Mesenteric fat pad (tissue), 1 donor: ENCODE measurements around the gene PTEN. TPM values are rescaled to one million over a fixed set of nuclear protein-coding genes. Genes with fewer than 3 reads are reported as not detected.
"Not testable (repeated sequence)": the region's sequence is repeated elsewhere in the genome, so short reads cannot be mapped to it uniquely, and the experiment has no call there.

Experiments used
- DNase-seq: peaks from one replicate; pipeline ENCODE4 v3.0.0-alpha.2; 2020; ENCODE audit warnings: low spot score
- total RNA-seq: library from RNA; stranded (reverse); fragmentation: NEBNext Ultra II Directional; extraction: Animal tissue kit (Norgen Biotek cat#: 25700); gene quantifications from one replicate; pipeline ENCODE4 v1.2.1, GENCODE V29; 2021
- donor health status: DM: yes; HTN: yes; CAD: no.

Gene PTEN
- total RNA-seq, 1 donor from 2014 or later = 391 TPM

DNA sequence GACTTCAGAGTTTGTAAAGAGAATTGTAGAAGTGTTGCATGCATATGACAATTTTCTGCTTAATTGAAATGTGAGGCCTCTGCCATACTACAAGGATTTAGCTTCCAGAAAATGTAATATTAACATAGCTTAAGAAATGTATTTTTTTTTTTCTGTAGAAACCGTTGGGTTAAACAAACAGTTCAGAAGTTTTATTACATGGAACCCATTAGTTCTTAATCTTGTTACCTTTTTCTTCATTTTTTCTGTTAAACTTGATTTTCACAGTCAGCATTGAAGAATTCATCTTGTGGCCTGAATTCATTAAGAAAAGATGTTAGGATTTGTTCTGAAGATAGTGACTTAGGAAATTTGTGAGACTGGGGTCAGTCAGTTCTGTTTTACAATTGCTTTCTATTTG is 4.9 kb downstream of the PTEN start:
- no peak for DNase-seq

DNA sequence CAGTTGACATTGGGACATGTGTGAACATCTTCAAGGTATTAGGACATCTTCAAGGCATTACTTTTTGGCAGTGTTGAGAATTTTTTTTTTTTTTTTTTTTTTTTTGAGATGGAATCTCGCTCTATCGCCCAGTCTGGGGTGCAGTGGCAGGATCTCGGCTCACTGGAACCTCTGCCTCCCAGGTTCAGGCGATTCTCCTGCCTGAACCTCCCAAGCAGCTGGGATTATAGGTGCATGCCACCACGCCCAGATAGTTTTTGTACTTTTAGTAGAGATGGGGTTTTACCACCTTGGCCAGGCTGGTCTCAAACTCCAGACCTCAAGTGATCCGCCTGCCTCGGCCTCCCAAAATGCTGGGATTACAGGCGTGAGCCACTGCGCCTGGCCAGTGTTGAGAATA is 5.7 kb downstream of the PTEN start:
- not testable (repeated sequence) for DNase-seq

DNA sequence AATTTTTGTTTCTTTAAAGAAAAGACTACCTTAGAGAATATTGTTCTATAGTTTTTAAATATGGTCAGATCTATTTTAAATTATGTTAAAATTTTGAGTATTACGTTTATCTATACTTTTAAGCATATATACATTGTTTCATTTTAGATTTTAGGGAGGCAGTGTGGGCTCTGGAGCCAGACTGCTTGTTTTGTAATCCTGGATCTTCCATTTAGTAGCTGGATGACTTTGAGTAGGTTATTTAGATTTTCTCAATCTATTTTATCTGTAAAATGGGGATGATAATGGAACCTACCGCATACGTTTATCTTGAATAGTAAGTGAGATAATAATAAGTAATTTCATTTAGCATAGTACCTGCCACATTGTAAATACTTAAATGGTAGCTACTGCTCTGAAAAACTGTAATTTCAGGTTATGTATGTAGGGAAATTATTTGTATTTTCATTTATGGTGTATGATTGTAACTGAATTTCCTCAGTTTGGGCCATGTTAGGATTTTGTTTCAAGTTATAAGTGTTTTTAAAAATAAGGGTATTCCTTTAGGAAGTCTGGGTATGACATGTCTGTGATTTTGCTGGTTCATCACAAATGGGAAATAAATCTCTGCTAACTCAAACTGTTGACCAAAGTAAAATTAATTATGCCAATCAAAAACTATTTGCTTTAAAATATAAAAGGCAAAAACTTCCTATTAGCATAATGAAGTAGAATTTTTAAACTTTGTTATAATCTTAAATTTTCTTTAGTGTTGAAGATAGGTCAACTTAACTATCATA is 6.5 kb downstream of the PTEN start:
- DNase-seq = no peak

GRCh38 chr10:87872828-87873227 is 9.4 kb downstream of the PTEN start:
- DNase-seq = no peak

DNA sequence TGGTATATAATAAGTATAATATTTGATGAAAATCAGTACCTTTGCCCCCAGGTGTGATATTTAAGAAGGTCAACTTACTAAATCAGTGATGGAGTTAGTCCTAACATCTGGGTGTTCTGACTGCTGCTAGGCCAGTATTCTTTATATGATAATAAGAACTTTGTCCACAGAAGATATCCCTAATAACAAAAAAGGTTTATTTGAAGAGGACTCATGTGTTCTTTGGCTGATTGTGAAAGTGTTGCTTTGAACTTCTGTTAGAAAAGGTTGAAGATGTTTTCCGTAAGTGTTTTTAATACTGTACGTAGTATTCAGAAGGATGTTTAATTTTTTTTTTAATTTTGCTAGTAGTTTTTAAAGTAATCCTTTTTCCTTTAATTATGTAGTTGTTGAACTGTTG is 10.2 kb downstream of the PTEN start:
- DNase-seq = no peak

DNA sequence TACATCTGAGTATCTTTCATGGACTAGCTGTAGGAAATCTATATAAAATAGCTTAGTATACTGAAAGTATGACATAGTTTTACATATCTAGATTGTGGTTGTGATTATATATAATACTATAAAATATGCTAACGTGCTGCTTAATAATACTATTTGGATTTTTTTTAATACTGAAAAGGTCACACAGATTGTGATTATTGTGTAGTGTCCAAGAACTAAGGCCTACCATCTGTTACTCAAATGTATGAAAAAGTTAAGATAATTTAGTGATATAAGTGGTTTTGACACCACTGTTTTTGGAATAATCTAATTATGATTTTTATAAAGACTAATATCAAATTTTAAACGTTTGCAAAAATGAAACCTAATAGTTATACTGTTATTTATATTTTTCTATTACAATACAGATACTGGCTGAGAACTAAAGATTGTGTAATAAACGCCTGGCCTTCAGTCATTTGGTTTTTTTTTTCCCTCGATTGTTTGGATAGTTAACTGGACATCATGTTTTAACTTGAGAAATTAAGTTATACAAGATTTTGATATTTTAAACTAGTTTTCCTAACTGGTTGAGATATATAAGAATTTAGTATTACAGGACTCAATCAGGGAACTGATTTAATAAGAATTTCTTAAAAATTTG is 12.6 kb downstream of the PTEN start:
- no peak for DNase-seq

GRCh38 chr10:87878664-87879459 is 15.4 kb downstream of the PTEN start:
- DNase-seq = no peak

DNA sequence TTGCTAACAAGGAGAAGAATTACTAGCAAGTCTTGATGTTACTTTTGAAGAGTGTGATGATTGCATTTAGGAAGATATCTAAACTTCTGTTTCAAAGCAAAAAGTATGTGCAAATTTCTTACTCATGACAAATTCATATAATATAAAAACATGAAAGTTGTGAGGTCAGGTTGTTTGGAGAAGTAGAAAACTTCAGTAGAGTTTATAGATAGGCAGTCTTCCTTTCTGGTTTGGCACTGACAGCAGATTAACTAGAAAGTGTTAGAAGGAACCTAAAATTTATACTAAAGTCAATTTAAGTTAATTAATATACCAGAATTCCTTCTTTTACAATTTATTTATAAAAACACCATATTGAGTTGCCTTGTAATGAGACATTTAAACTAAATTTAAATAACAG is 16.9 kb downstream of the PTEN start:
- DNase-seq = no peak

DNA sequence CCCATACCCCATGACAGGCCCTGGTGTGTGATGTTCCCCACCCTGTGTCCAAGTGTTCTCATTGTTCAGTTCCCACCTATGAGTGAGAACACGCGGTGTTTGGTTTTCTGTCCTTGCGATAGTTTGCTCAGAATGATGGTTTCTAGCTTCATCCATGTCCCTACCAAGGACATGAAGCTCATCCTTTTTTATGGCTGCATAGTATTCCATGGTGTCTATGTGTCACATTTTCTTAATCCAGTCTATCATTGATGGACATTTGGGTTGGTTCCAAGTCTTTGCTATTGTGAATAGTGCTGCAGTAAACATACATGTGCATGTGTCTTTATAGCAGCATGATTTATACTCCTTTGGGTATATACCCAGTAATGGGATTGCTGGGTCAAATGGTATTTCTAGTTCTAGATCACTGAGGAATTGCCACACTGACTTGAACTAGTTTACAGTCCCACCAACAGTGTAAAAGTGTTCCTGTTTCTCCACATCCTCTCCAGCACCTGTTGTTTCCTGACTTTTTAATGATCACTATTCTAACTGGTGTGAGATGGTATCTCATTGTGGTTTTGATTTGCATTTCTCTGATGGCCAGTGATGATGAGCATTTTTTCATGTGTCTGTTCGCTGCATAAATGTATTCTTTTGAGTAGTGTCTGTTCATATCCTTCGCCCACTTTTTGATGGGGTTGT is 18.1 kb downstream of the PTEN start:
- DNase-seq = not testable (repeated sequence)

GRCh38 chr10:87882555-87883294 is 19.3 kb downstream of the PTEN start:
- no peak for DNase-seq

GRCh38 chr10:87886635-87887034 is 23.2 kb downstream of the PTEN start:
- DNase-seq = no peak

- DNase-seq = no peak
Measured at GRCh38 chr10:87887146-87887545, 23.7 kb downstream of the PTEN start.

DNA sequence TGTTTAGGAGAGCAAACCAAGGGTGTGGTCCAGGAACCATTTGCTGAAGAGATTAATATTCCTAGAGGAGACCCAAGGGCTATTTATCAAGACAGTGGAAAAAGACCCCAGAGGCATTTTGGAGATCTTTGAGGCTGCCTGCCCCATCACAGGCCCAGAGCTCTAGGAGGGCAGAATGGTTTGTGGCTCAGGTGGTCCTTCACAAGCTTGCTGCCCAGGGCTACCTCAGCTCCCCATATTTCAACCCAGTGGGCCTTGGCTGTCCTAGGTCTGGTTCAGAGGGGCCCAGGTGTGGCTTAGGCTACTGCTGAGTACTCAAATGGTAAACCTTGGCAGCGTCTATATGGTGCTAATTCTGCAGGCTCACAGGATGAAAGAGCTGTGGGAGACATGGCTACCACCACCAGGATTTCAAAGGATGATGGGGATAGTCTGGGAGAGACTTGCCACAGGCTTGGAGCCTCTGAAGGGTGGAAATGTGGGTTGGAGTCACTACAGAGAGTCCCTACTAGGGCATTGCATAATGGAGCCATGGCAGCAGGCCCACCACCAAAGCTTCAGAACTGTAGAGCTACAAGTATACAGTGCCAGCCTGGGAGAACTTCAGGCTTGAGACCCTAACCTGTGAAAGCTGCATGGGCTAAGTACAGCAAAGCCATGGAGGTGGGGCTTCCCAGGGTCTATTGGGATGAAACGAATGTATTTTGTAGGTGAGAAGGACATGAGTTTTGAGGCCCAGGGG is 24.3 kb downstream of the PTEN start:
- DNase-seq = no peak

DNA sequence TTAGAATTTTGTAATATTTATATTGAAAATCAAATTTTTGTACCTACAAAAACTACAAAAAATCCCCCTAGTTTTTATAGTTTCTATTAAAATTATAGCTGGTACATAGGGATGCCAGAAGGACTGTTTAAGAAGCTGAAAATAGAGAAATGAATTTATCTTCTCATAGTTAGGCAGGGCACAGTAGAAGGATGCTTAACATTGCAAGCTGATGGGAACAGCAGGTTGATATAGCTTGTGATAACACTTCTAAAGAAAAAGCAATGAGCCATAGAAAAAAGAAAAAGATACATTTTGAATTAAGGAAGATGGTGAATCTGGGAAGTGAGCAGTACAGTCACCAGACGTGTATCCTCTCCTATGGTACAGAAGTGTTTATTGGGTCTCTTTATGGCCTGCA is 32.0 kb downstream of the PTEN start:
- no peak for DNase-seq

DNA sequence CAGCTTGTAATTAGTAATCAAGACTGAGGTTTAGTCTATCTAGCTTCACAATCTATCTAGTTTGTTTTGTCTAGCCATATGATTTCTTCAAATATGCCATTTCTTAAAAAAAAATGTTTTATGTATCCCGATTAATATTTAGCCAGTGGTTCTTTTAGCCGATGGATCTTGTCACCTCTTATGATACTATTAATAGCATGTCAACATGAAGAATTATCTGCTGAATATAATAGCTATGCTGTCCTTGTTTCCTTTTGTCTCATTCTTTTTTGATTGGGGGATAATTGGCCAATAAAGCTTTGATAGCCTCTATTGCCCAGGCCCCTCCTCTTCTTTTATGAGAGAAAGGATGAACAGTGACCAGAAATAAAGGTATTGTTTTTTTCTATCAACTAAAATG is 32.8 kb downstream of the PTEN start:
- no peak for DNase-seq

GRCh38 chr10:87897957-87898356 is 34.5 kb downstream of the PTEN start:
- not testable (repeated sequence) for DNase-seq

DNA sequence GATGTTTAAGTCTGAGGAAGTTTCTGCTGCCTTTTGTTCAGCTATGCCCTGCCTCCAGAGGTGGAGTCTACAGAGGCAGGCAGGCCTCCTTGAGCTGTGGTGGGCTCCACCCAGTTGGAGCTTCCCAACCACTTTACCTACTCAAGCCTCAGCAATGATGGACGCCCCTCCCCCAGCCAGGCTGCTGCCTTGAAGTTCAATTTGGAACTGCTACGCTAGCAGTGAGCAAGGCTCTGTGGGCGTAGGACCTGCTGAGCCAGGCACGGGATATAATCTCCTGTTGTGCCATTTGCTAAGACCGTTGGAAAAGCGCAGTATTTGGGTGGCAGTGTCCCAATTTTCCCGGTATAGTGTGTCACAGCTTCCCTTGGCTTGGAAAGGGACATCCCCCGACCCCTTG is 40.0 kb downstream of the PTEN start:
- not testable (repeated sequence) for DNase-seq

- no peak for DNase-seq
Measured at GRCh38 chr10:87913156-87913921, 49.9 kb downstream of the PTEN start.

DNA sequence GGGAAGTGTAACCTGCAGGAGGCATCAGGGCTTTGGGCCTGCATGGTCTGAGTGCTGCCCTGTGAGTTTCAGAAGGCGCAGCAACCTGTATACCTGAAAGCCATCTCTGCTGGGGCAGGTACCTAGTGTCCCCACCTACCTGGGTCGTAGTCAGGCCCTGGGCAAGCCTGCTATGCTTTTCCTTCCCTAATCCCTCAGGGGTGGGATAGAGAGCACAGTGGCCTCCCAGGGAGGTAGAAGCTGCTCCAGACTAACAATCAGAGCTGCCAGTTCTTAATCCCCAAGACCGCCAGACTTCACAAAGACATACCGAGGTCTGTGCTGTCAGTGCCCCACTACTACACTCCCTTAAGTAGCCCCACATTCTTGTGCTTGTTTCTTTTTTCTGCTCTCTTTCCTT is 52.0 kb downstream of the PTEN start:
- DNase-seq = no peak
